H9 (cell line): Measurements from ENCODE around the gene HAGH. TPM values are rescaled to one million over a fixed set of nuclear protein-coding genes. Genes with fewer than 3 reads are reported as not detected.

Experiments
- DNase-seq: peaks from one replicate; pipeline ENCODE4 v3.0.0-alpha.2; 2017
- H2AFZ ChIP-seq: one replicate; pipeline ENCODE4 v1.6.1; 2013; ENCODE audit warnings: mild to moderate bottlenecking, low read length, control low read depth, moderate library complexity
- H2AK5ac ChIP-seq: 2 replicates; pipeline ENCODE4 v1.6.1; 2013; ENCODE audit warnings: low read length, control low read depth, mixed read lengths; ENCODE audit not compliant: insufficient read length
- H2BK120ac ChIP-seq: one replicate; pipeline ENCODE4 v1.6.1; 2013; ENCODE audit warnings: low read depth, mild to moderate bottlenecking, low read length, control low read depth, inconsistent platforms; ENCODE audit not compliant: poor library complexity, severe bottlenecking
- H2BK12ac ChIP-seq: 2 replicates; pipeline ENCODE4 v1.6.1; 2013; ENCODE audit warnings: low read length, control low read depth, mixed read lengths, low read depth; ENCODE audit not compliant: insufficient read length
- H2BK15ac ChIP-seq: 2 replicates; pipeline ENCODE4 v1.6.1; 2013; ENCODE audit warnings: low read depth, low read length, control low read depth
- H2BK20ac ChIP-seq: one replicate; pipeline ENCODE4 v1.6.1; 2013; ENCODE audit warnings: low read depth, mild to moderate bottlenecking, low read length, control low read depth, inconsistent platforms; ENCODE audit not compliant: poor library complexity, severe bottlenecking
- H2BK5ac ChIP-seq: 2 replicates; pipeline ENCODE4 v1.6.1; 2013; ENCODE audit warnings: low read length, control low read depth, mixed read lengths; ENCODE audit not compliant: insufficient read length
- H3K14ac ChIP-seq: 2 replicates; pipeline ENCODE4 v1.6.1; 2013; ENCODE audit warnings: low read length, control low read depth; ENCODE audit not compliant: insufficient read depth
- H3K18ac ChIP-seq: 2 replicates; pipeline ENCODE4 v1.6.1; 2013; ENCODE audit warnings: low read depth, mild to moderate bottlenecking, mixed read lengths, low read length, control low read depth; ENCODE audit not compliant: insufficient read length
- H3K23ac ChIP-seq: 2 replicates; pipeline ENCODE4 v1.6.1; 2013; ENCODE audit warnings: low read length, control low read depth, mixed read lengths, low read depth; ENCODE audit not compliant: insufficient read length
- H3K23me2 ChIP-seq: 2 replicates; pipeline ENCODE4 v1.6.1; 2013; ENCODE audit warnings: low read depth, mild to moderate bottlenecking, mixed read lengths, low read length, control low read depth; ENCODE audit not compliant: insufficient read length, poor library complexity, severe bottlenecking
- H3K27ac ChIP-seq: 2 replicates; pipeline ENCODE4 v1.5.1; 2013; ENCODE audit warnings: low read length, control low read depth, mixed read lengths, low read depth; ENCODE audit not compliant: insufficient read length
- H3K27me3 ChIP-seq: 2 replicates; pipeline ENCODE4 v1.6.1; 2013; ENCODE audit warnings: low read length, control low read depth, inconsistent platforms; ENCODE audit not compliant: insufficient read depth
- H3K4ac ChIP-seq: 2 replicates; pipeline ENCODE4 v1.6.1; 2013; ENCODE audit warnings: low read depth, mild to moderate bottlenecking, control low read depth, inconsistent platforms, low read length, moderate library complexity
- H3K4me1 ChIP-seq: 2 replicates; pipeline ENCODE4 v1.6.1; 2013; ENCODE audit warnings: low read length, control low read depth, inconsistent platforms; ENCODE audit not compliant: insufficient read depth
- H3K4me2 ChIP-seq: 2 replicates; pipeline ENCODE4 v1.6.1; 2013; ENCODE audit warnings: low read length, control low read depth, mixed read lengths; ENCODE audit not compliant: insufficient read length, insufficient read depth
- H3K56ac ChIP-seq: 2 replicates; pipeline ENCODE4 v1.6.1; 2013; ENCODE audit warnings: low read depth, mild to moderate bottlenecking, mixed read lengths, low read length, control low read depth; ENCODE audit not compliant: insufficient read length
- H3K79me1 ChIP-seq: 2 replicates; pipeline ENCODE4 v1.6.1; 2013; ENCODE audit warnings: low read depth, mild to moderate bottlenecking, moderate library complexity, low read length, control low read depth, inconsistent platforms; ENCODE audit not compliant: insufficient read depth, poor library complexity, severe bottlenecking
- H3K79me2 ChIP-seq: 2 replicates; pipeline ENCODE4 v1.6.1; 2013; ENCODE audit warnings: low read length, control low read depth, inconsistent platforms; ENCODE audit not compliant: insufficient read depth
- H3K9ac ChIP-seq: 2 replicates; pipeline ENCODE4 v1.6.1; 2013; ENCODE audit warnings: low read length, control low read depth, mixed read lengths; ENCODE audit not compliant: insufficient read length; ENCODE audit errors: extremely low read depth
- H3K9me3 ChIP-seq: one replicate; pipeline ENCODE4 v1.6.1; 2013; ENCODE audit warnings: low read depth, low read length, inconsistent platforms; ENCODE audit not compliant: control insufficient read depth
- H3T11ph ChIP-seq: one replicate; pipeline ENCODE4 v1.6.1; 2013; ENCODE audit warnings: mild to moderate bottlenecking, low read length, control low read depth, inconsistent platforms
- H4K20me1 ChIP-seq: one replicate; pipeline ENCODE4 v1.6.1; 2013; ENCODE audit not compliant: control insufficient read depth, insufficient read length, insufficient read depth
- H4K5ac ChIP-seq: 2 replicates; pipeline ENCODE4 v1.6.1; 2013; ENCODE audit warnings: low read depth, mild to moderate bottlenecking, mixed read lengths, low read length, control low read depth; ENCODE audit not compliant: insufficient read length
- H4K8ac ChIP-seq: replicated peaks from 2 replicates; pipeline ENCODE4 v1.6.1; 2013; ENCODE audit warnings: low read length, control low read depth, mixed read lengths, low read depth; ENCODE audit not compliant: insufficient read length
- H4K91ac ChIP-seq: 2 replicates; pipeline ENCODE4 v1.6.1; 2013; ENCODE audit warnings: low read depth, mild to moderate bottlenecking, moderate library complexity, mixed read lengths, low read length, control low read depth; ENCODE audit not compliant: insufficient read length
- H3K27ac Mint-ChIP-seq, 3 experiments: 2 replicates in 2 of 3; 3 replicates in 1 of 3; pipeline ENCODE4 v1.8.0; 2020 to 2021; ENCODE audit warnings: mixed read lengths in 3 of 3, mild to moderate bottlenecking in 1 of 3, moderate library complexity in 1 of 3
- H3K27me3 Mint-ChIP-seq: 2 replicates; pipeline ENCODE4 v1.8.0; 2021; ENCODE audit warnings: low read depth, mild to moderate bottlenecking, moderate library complexity, mixed read lengths
- H3K36me3 Mint-ChIP-seq, 3 experiments: 2 replicates in 2 of 3; 3 replicates in 1 of 3; pipeline ENCODE4 v1.8.0; 2020 to 2021; ENCODE audit warnings: low read depth in 3 of 3, mixed read lengths in 3 of 3; ENCODE audit not compliant: insufficient read depth in 1 of 3
- H3K4me1 Mint-ChIP-seq, 2 experiments: 2 replicates each; pipeline ENCODE4 v1.8.0; 2020; ENCODE audit warnings: mixed read lengths in 2 of 2
- H3K4me3 Mint-ChIP-seq, 2 experiments: 2 replicates in 1 of 2; 3 replicates in 1 of 2; pipeline ENCODE4 v1.8.0; 2020 to 2021; ENCODE audit warnings: mild to moderate bottlenecking in 2 of 2, mixed read lengths in 2 of 2, moderate library complexity in 1 of 2
- H3K9me3 Mint-ChIP-seq, 2 experiments: 2 replicates in 1 of 2; 3 replicates in 1 of 2; pipeline ENCODE4 v1.8.0; 2020; ENCODE audit warnings: mild to moderate bottlenecking in 2 of 2, mixed read lengths in 2 of 2, moderate library complexity in 1 of 2
- CTCF ChIP-seq: fragments of 200-600 bp; sonication (generic); conservative IDR thresholded peaks from 3 replicates; pipeline ENCODE4 v1.8.0; 2021; ENCODE audit warnings: antibody characterized with exemption, mild to moderate bottlenecking
- WGBS: extraction: QIAGEN DNeasy Blood & Tissue Kit; methylation state at CpG from one replicate; pipeline ENCODE4 v1.1.7; 2013; ENCODE audit warnings: missing lambda C conversion rate, low lambda C conversion rate, mixed read lengths; ENCODE audit not compliant: insufficient read length; ENCODE audit errors: extremely low coverage; 5-methylcytosine and 5-hydroxymethylcytosine counted together
- total RNA-seq: library from RNA; stranded (reverse); gene quantifications from 2 replicates; pipeline ENCODE4 v1.2.1, GENCODE V29; 2021

The HAGH gene
- total RNA-seq, 1 experiment from 2014 or later, result 30.0 TPM

- Histone ChIP-seq H3K79me1 (no peaks in the 10 kb centered on the region), H2BK20ac (no peak overlapping the region), H4K5ac (no peak overlapping the region), H3K79me2 (no peaks in the 10 kb centered on the region), H3K56ac (no peak overlapping the region), H2BK5ac (no peak overlapping the region), H3K27me3 (no peaks in the 10 kb centered on the region), H3K18ac (no peak overlapping the region), H4K8ac (no peak overlapping the region), H3K14ac (no peak overlapping the region), H3T11ph (no peak overlapping the region), H2AK5ac (no peak overlapping the region), H2BK120ac (no peak overlapping the region), H3K27ac (no peak overlapping the region), H3K9ac (no peak overlapping the region), H2BK15ac (no peak overlapping the region), H2BK12ac (no peak overlapping the region), H3K4me2 (no peak overlapping the region), H3K23me2 (peaks cover 3% of the 10 kb centered on the region), H4K20me1 (no peaks in the 10 kb centered on the region), H3K9me3 (no peaks in the 10 kb centered on the region), H3K4me1 (no peaks in the 10 kb centered on the region), H4K91ac (no peak overlapping the region), H3K23ac (no peak overlapping the region), H2AFZ (no peak overlapping the region), H3K4ac (no peak overlapping the region)
- H3K27me3 Mint-ChIP-seq, result no peaks in the 10 kb centered on the region
- no peak overlapping the region; a peak in 1 of 7 replicates for H3K27ac Mint-ChIP-seq
- H3K4me3 Mint-ChIP-seq, result no peak overlapping the region; a peak in 1 of 5 replicates
- H3K9me3 Mint-ChIP-seq, result no peaks in the 10 kb centered on the region
- no peak for DNase-seq
- WGBS, result no CpG with 5 or more reads among the region's 30 CpGs
- H3K4me1 Mint-ChIP-seq, result no peaks in the 10 kb centered on the region
- TF ChIP-seq CTCF, result no peak
- peaks cover 7 to 28% (median 16%) of the 10 kb centered on the region in 3 experiments; a peak in 6 of 7 replicates for H3K36me3 Mint-ChIP-seq
Observed at GRCh38 chr16:1762196-1762878, 64.3 kb downstream of the HAGH start.
